CD14-positive monocyte (primary cell): ENCODE measurements around the gene KDM7A. TPM values are rescaled to one million over a fixed set of nuclear protein-coding genes. Genes with fewer than 3 reads are reported as not detected.

Source experiments
- DNase-seq, 3 donors: peaks; one replicate each; pipeline ENCODE4 v3.0.0-alpha.2; 2011 to 2022
- H2AFZ ChIP-seq: 2 replicates; pipeline ENCODE4 v1.6.0; 2012; ENCODE audit warnings: mild to moderate bottlenecking, low read depth, low read length, inconsistent platforms; ENCODE audit not compliant: insufficient read depth, poor library complexity, severe bottlenecking
- H3K27ac ChIP-seq, 2 donors: 1 replicate in 1 of 2; 2 replicates in 1 of 2; pipeline ENCODE4 v1.5.1; 2012 to 2013; ENCODE audit warnings: low read length in 2 of 2, control low read depth in 1 of 2, inconsistent platforms in 1 of 2, low read depth in 1 of 2, mild to moderate bottlenecking in 1 of 2
- H3K27me3 ChIP-seq, 2 donors: one replicate each; pipeline versions ENCODE4 v1.6.0 to v1.6.1; 2011 to 2013; ENCODE audit warnings: low read length in 2 of 2; ENCODE audit not compliant: control insufficient read depth in 2 of 2, insufficient read depth in 2 of 2
- H3K36me3 ChIP-seq, 2 donors: replicated peaks in 1 of 2; 1 replicate in 1 of 2; 2 replicates in 1 of 2; pipeline versions ENCODE4 v1.5.1 to v1.6.1; 2012 to 2013; ENCODE audit warnings: low read length in 2 of 2, control low read depth in 1 of 2, inconsistent platforms in 1 of 2, mild to moderate bottlenecking in 1 of 2; ENCODE audit not compliant: insufficient read depth in 2 of 2, control insufficient read depth in 1 of 2
- H3K4me1 ChIP-seq, 2 donors: 1 replicate in 1 of 2; 2 replicates in 1 of 2; pipeline versions ENCODE4 v1.5.1 to v1.6.1; 2012 to 2013; ENCODE audit warnings: low read length in 2 of 2, control low read depth in 1 of 2, inconsistent platforms in 1 of 2, mild to moderate bottlenecking in 1 of 2, moderate library complexity in 1 of 2; ENCODE audit not compliant: insufficient read depth in 2 of 2, control insufficient read depth in 1 of 2
- H3K4me2 ChIP-seq: replicated peaks from 2 replicates; pipeline ENCODE3; 2012; ENCODE audit warnings: low read length, moderate library complexity, mild to moderate bottlenecking; ENCODE audit not compliant: poor library complexity, severe bottlenecking; ENCODE audit errors: extremely low read depth
- H3K4me3 ChIP-seq, 3 experiments: fragments of 200-600 bp in 1 of 3; sonication (generic) in 1 of 3; replicated peaks in 1 of 3; 1 replicate in 2 of 3; 2 replicates in 1 of 3; pipeline ENCODE4 v1.5.1; 2011 to 2013; ENCODE audit warnings: low read length in 3 of 3, mild to moderate bottlenecking in 3 of 3, control low read depth in 2 of 3, low read depth in 2 of 3, inconsistent platforms in 1 of 3, moderate library complexity in 1 of 3
- H3K79me2 ChIP-seq: 2 replicates; pipeline ENCODE4 v1.6.0; 2012; ENCODE audit warnings: mild to moderate bottlenecking, control low read depth, inconsistent platforms, low read length, moderate library complexity; ENCODE audit not compliant: insufficient read depth
- H3K9ac ChIP-seq: 2 replicates; pipeline ENCODE4 v1.6.0; 2017; ENCODE audit warnings: low read length, mild to moderate bottlenecking; ENCODE audit not compliant: insufficient read depth, poor library complexity, severe bottlenecking
- H3K9me3 ChIP-seq, 2 donors: replicated peaks in 1 of 2; 1 replicate in 1 of 2; 2 replicates in 1 of 2; pipeline versions ENCODE4 v1.5.1 to v1.6.1; 2012 to 2013; ENCODE audit warnings: low read length in 2 of 2, control low read depth in 1 of 2; ENCODE audit not compliant: control insufficient read depth in 1 of 2, insufficient read depth in 1 of 2
- H4K20me1 ChIP-seq: 2 replicates; pipeline ENCODE4 v1.6.0; 2012; ENCODE audit warnings: mild to moderate bottlenecking, low read length, control low read depth, moderate library complexity; ENCODE audit not compliant: insufficient read depth
- H3K27ac Mint-ChIP-seq, 7 donors: one replicate each; pipeline ENCODE4 v1.8.0; 2020; ENCODE audit warnings: mild to moderate bottlenecking in 7 of 7, mixed read lengths in 7 of 7, moderate library complexity in 6 of 7, inconsistent platforms in 2 of 7
- H3K27me3 Mint-ChIP-seq, 3 donors: one replicate each; pipeline ENCODE4 v1.8.0; 2021 to 2022; ENCODE audit warnings: low read depth in 3 of 3, mild to moderate bottlenecking in 3 of 3, mixed read lengths in 3 of 3, moderate library complexity in 3 of 3, inconsistent platforms in 1 of 3
- H3K36me3 Mint-ChIP-seq, 2 donors: one replicate each; pipeline ENCODE4 v1.8.0; 2020; ENCODE audit warnings: mixed read lengths in 2 of 2, inconsistent platforms in 1 of 2, mild to moderate bottlenecking in 1 of 2
- H3K4me1 Mint-ChIP-seq: one replicate; pipeline ENCODE4 v1.8.0; 2020; ENCODE audit warnings: mild to moderate bottlenecking, mixed read lengths
- H3K4me3 Mint-ChIP-seq, 2 donors: one replicate each; pipeline ENCODE4 v1.8.0; 2020; ENCODE audit warnings: mild to moderate bottlenecking in 2 of 2, mixed read lengths in 2 of 2, moderate library complexity in 1 of 2
- H3K9me3 Mint-ChIP-seq, 7 donors: one replicate each; pipeline ENCODE4 v1.8.0; 2020 to 2022; ENCODE audit warnings: mixed read lengths in 7 of 7, mild to moderate bottlenecking in 6 of 7, moderate library complexity in 6 of 7, inconsistent platforms in 2 of 7
- WGBS: methylation state at CpG from one replicate; pipeline ENCODE4 v1.1.5; 2013; ENCODE audit warnings: missing lambda C conversion rate; ENCODE audit not compliant: insufficient coverage; 5-methylcytosine and 5-hydroxymethylcytosine counted together
- intact Hi-C, 2 donors: fragments of 100-400 bp; cut with micrococcal nuclease; formaldehyde crosslinking; loops; one replicate each; pipeline versions ENCODE4 v1.15.0 to v1.15.1; 2023
- polyA plus RNA-seq, 3 donors: library from polyadenylated mRNA; depleted of rRNA in 1 of 3; unstranded in 2 of 3; stranded (reverse) in 1 of 3; fragments of 300-500 nt in 2 of 3; fragments of >200 nt in 1 of 3; fragmentation: Illumina TruSeq in 2 of 3; gene quantifications; 1 replicate in 2 of 3; 2 replicates in 1 of 3; pipeline ENCODE4 v1.2.3, GENCODE V29; 2012 to 2021
- TF ChIP-seq, protein P1 (sequence below): fragments of 200-600 bp; IDR thresholded peaks from one replicate; pipeline ENCODE4 v1.8.0; 2022; ENCODE audit warnings: antibody characterized with exemption, mild to moderate bottlenecking

Gene KDM7A
- polyA plus RNA-seq, 3 donors, result 4.9 to 37.9 (median 7.9) TPM

DNA sequence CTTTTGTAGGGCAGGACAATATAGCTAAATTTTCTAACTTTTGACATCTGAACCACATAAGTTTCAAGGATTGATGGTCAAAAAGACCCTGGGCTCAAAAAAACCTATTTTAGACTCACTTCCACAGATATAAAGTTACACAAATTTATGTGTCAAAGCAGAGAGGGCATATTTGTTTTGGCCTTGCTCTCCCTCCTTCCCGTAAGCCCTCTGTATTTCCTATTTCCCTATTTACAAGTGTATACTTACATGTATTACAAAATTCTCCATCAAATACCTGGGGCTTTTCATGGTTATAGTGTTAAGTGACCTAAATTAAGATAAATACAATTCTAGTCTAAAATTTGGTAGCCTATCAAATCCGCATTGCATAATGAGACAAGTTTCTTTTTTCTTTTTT, 2.6 kb downstream of the KDM7A start:
- H2AFZ ChIP-seq, result no peak overlapping the region
- no CpG with 5 or more reads among the region's 2 CpGs for WGBS
- Mint-ChIP-seq H3K27ac (peak overlapping the region in 6 of 7 donors; percentile 15 to 96 (median 85)), H3K27me3 (peaks cover 2 to 11% (median 2%) of the 10 kb centered on the region in 3 donors), H3K4me1 (peaks cover 59% of the 10 kb centered on the region), H3K4me3 (peak overlapping the region; percentile 46 to 48), H3K36me3 (peaks cover 16 to 22% of the 10 kb centered on the region in 2 donors), H3K9me3 (peaks cover 5 to 9% (median 8%) of the 10 kb centered on the region in 7 donors)
- intact Hi-C loops, result no loop called here
- H3K4me1 ChIP-seq, result peaks cover 31 to 40% of the 10 kb centered on the region in 2 donors
- H3K27ac ChIP-seq, result no peak overlapping the region
- TF ChIP-seq, protein P1, sequence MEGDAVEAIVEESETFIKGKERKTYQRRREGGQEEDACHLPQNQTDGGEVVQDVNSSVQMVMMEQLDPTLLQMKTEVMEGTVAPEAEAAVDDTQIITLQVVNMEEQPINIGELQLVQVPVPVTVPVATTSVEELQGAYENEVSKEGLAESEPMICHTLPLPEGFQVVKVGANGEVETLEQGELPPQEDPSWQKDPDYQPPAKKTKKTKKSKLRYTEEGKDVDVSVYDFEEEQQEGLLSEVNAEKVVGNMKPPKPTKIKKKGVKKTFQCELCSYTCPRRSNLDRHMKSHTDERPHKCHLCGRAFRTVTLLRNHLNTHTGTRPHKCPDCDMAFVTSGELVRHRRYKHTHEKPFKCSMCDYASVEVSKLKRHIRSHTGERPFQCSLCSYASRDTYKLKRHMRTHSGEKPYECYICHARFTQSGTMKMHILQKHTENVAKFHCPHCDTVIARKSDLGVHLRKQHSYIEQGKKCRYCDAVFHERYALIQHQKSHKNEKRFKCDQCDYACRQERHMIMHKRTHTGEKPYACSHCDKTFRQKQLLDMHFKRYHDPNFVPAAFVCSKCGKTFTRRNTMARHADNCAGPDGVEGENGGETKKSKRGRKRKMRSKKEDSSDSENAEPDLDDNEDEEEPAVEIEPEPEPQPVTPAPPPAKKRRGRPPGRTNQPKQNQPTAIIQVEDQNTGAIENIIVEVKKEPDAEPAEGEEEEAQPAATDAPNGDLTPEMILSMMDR, result no peak
- H3K4me3 ChIP-seq, result peak overlapping the region in 1 of 3 experiments; percentile 93
- no peak for DNase-seq
- H3K4me2 ChIP-seq, result peak overlapping the region; percentile 77
- no peak overlapping the region for H3K9ac ChIP-seq
- peaks cover 68% of the 10 kb centered on the region for H3K79me2 ChIP-seq
- peaks cover 59% of the 10 kb centered on the region for H4K20me1 ChIP-seq
- no peaks in the 10 kb centered on the region for H3K27me3 ChIP-seq
- H3K9me3 ChIP-seq, result no peaks in the 10 kb centered on the region
- H3K36me3 ChIP-seq, result peaks cover 0 to 15% of the 10 kb centered on the region in 2 donors

DNA sequence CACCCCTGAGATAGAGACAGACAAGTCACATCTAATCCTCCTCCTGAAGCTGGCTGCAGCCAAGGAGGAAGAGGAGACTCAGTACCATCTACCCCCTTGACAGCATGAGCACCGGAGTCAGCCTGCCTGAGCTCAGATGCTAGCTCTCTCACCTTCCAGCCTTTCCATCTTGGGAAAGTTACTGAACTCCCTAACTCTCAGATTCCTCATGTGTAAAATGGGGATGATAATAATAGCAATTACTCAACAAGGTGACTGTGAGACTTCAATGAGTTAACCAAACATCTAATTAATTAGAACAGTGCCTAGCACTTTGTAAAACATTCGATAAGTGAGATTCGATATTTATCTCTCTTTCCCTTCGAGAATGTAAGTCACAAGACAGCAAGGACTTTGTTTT, 6.4 kb downstream of the KDM7A start:
- Histone ChIP-seq H3K9me3 (no peaks in the 10 kb centered on the region), H3K27me3 (no peaks in the 10 kb centered on the region), H3K4me2 (no peak overlapping the region), H3K4me1 (peaks cover 26 to 36% of the 10 kb centered on the region in 2 donors), H4K20me1 (peaks cover 97% of the 10 kb centered on the region), H3K36me3 (peaks cover 0 to 15% of the 10 kb centered on the region in 2 donors), H2AFZ (no peak overlapping the region), H3K4me3 (no peak overlapping the region), H3K79me2 (peaks cover 96% of the 10 kb centered on the region), H3K27ac (no peak overlapping the region), H3K9ac (no peak overlapping the region)
- Mint-ChIP-seq H3K27ac (peak overlapping the region in 2 of 7 donors; percentile 2 to 69), H3K27me3 (peaks cover 0 to 2% (median 0%) of the 10 kb centered on the region in 3 donors), H3K4me3 (no peak overlapping the region), H3K36me3 (peaks cover 16 to 17% of the 10 kb centered on the region in 2 donors), H3K4me1 (peaks cover 63% of the 10 kb centered on the region), H3K9me3 (peaks cover 0 to 4% (median 0%) of the 10 kb centered on the region in 7 donors)
- intact Hi-C loops, result no loop called here
- no peak for DNase-seq
- WGBS, result 100% methylated on average over 3 of the region's 4 CpGs
- TF ChIP-seq, protein P1, result no peak
